SK-N-SH treated with all-trans-retinoic acid at 6 μM for 48 hours (cell line): ENCODE data around the gene CA11.
A peak's percentile ranks its signal among the peaks of the same experiment; 100 is the strongest.

ENCODE experiments used
- ATAC-seq: fragments of 200-7000 bp; cut with Tn5 transposase; 3 replicates; pipeline ENCODE4 v1.9.1; 2020; ENCODE audit warnings: mild to moderate bottlenecking, moderate library complexity
- ARNTL ChIP-seq: fragments of 450-650 bp; formaldehyde crosslinking; IDR thresholded peaks from 2 replicates; pipeline ENCODE4 v1.5.0; 2020; ENCODE audit warnings: low read depth, mild to moderate bottlenecking, moderate library complexity, borderline replicate concordance
- CSDC2 ChIP-seq: fragments of 250-450 bp; sonication (Bioruptor Pico); IDR thresholded peaks from 2 replicates; pipeline ENCODE4 v1.5.0; 2020; ENCODE audit warnings: mild to moderate bottlenecking, moderate library complexity
- CSRNP3 ChIP-seq: fragments of 250-450 bp; sonication (Bioruptor Pico); IDR thresholded peaks from 2 replicates; pipeline ENCODE4 v1.5.1; 2021; ENCODE audit warnings: mild to moderate bottlenecking, moderate library complexity
- ESRRG ChIP-seq: fragments of 250-450 bp; sonication (Bioruptor Pico); IDR thresholded peaks from 2 replicates; pipeline ENCODE4 v1.6.1; 2021; ENCODE audit warnings: mild to moderate bottlenecking
- GLIS3 ChIP-seq: fragments of 250-450 bp; sonication (Bioruptor Pico); IDR thresholded peaks from 2 replicates; pipeline ENCODE4 v1.5.0; 2020; ENCODE audit warnings: mild to moderate bottlenecking, moderate library complexity
- POU6F1 ChIP-seq: fragments of 250-450 bp; sonication (Bioruptor Pico); IDR thresholded peaks from 2 replicates; pipeline ENCODE4 v1.8.0; 2021; ENCODE audit warnings: low read depth, mild to moderate bottlenecking, moderate library complexity, borderline replicate concordance
- RARB ChIP-seq: fragments of 250-450 bp; sonication (Bioruptor Pico); IDR thresholded peaks from 2 replicates; pipeline ENCODE4 v1.8.0; 2021; ENCODE audit warnings: mild to moderate bottlenecking, moderate library complexity
- SNAI2 ChIP-seq: fragments of 250-450 bp; sonication (Bioruptor Pico); IDR thresholded peaks from 2 replicates; pipeline ENCODE4 v1.5.0; 2020; ENCODE audit warnings: mild to moderate bottlenecking, moderate library complexity
- TOX ChIP-seq: fragments of 250-450 bp; sonication (Bioruptor Pico); IDR thresholded peaks from 2 replicates; pipeline ENCODE4 v1.8.0; 2021; ENCODE audit warnings: mild to moderate bottlenecking, moderate library complexity, borderline replicate concordance
- ZFP3 ChIP-seq: fragments of 250-450 bp; sonication (Bioruptor Pico); IDR thresholded peaks from 2 replicates; pipeline ENCODE4 v1.5.0; 2020; ENCODE audit warnings: mild to moderate bottlenecking, moderate library complexity
- ZNF565 ChIP-seq: fragments of 450-650 bp; formaldehyde crosslinking; conservative IDR thresholded peaks from 2 replicates; pipeline ENCODE4 v1.5.0; 2020; ENCODE audit warnings: low read depth, mild to moderate bottlenecking, moderate library complexity
- ZNF8 ChIP-seq: fragments of 450-650 bp; formaldehyde crosslinking; IDR thresholded peaks from 2 replicates; pipeline ENCODE4 v1.5.0; 2020; ENCODE audit warnings: mild to moderate bottlenecking, moderate library complexity
- TF ChIP-seq, protein P1 (sequence below): fragments of 250-450 bp; sonication (Bioruptor Pico); IDR thresholded peaks from 2 replicates; pipeline ENCODE4 v1.5.1; 2020; ENCODE audit warnings: low read depth, mild to moderate bottlenecking, moderate library complexity
- TF ChIP-seq, protein P2 (sequence below): fragments of 250-450 bp; sonication (Bioruptor Pico); IDR thresholded peaks from 2 replicates; pipeline ENCODE4 v1.5.0; 2020; ENCODE audit warnings: mild to moderate bottlenecking, moderate library complexity

CA11 gene

GRCh38 chr19:48635966-48636858, 9.8 kb downstream of the CA11 start (continued):
- TF ChIP-seq CSRNP3 = no peak
- TF ChIP-seq, protein P1, sequence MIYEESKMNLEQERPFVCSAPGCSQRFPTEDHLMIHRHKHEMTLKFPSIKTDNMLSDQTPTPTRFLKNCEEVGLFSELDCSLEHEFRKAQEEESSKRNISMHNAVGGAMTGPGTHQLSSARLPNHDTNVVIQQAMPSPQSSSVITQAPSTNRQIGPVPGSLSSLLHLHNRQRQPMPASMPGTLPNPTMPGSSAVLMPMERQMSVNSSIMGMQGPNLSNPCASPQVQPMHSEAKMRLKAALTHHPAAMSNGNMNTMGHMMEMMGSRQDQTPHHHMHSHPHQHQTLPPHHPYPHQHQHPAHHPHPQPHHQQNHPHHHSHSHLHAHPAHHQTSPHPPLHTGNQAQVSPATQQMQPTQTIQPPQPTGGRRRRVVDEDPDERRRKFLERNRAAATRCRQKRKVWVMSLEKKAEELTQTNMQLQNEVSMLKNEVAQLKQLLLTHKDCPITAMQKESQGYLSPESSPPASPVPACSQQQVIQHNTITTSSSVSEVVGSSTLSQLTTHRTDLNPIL (CRISPR knock-in tag) = no peak
- no peak for TF ChIP-seq ESRRG (CRISPR knock-in tag)

DNA sequence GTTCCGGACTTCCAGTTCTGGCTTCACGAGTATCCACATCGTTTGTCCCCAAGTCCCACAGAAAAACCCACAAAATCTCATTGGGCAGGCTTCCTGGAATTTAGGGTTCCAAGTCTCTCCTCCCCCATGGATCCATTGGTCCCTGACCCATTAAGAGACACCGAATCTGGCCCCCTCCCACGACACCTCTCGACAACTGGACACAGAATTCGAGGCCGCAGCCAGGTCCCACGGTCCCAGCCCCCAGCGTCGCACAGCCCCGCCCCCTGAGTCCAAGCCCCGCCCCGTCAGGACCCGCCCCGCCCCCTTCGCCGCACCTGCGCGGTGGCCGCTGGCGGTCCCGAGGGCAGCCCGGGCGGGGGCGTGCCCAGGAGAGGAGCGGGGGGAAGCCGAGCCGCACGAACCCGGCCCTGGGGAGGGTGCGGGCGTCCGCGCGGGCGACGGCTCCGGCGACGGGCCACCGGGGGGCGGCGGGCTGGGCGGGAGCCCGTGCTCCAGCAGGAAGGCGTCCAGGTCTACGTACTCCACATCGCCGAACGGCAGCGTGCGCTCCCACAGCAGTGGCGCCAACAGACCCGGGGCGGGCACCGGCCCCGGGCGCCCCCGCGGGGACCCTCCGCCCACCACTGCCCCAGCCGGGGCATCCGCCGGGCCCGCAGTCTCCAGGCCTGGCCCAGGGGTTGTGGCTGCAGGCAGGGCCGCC, 10.6 kb downstream of the CA11 start:
- peak; percentile 5 for ATAC-seq
- no peak for TF ChIP-seq ZFP3 (CRISPR knock-in tag)
- TF ChIP-seq CSDC2 = no peak
- TF ChIP-seq ZNF565 (CRISPR knock-in tag) = no peak
- no peak for TF ChIP-seq POU6F1 (CRISPR knock-in tag)
- no peak for TF ChIP-seq RARB
- TF ChIP-seq ARNTL = no peak
- no peak for TF ChIP-seq SNAI2 (CRISPR knock-in tag)
- no peak for TF ChIP-seq ZNF8
- TF ChIP-seq ESRRG (CRISPR knock-in tag) = no peak
- TF ChIP-seq GLIS3 (CRISPR knock-in tag) = no peak
- TF ChIP-seq, protein P1 (CRISPR knock-in tag) = no peak
- TF ChIP-seq, protein P2, sequence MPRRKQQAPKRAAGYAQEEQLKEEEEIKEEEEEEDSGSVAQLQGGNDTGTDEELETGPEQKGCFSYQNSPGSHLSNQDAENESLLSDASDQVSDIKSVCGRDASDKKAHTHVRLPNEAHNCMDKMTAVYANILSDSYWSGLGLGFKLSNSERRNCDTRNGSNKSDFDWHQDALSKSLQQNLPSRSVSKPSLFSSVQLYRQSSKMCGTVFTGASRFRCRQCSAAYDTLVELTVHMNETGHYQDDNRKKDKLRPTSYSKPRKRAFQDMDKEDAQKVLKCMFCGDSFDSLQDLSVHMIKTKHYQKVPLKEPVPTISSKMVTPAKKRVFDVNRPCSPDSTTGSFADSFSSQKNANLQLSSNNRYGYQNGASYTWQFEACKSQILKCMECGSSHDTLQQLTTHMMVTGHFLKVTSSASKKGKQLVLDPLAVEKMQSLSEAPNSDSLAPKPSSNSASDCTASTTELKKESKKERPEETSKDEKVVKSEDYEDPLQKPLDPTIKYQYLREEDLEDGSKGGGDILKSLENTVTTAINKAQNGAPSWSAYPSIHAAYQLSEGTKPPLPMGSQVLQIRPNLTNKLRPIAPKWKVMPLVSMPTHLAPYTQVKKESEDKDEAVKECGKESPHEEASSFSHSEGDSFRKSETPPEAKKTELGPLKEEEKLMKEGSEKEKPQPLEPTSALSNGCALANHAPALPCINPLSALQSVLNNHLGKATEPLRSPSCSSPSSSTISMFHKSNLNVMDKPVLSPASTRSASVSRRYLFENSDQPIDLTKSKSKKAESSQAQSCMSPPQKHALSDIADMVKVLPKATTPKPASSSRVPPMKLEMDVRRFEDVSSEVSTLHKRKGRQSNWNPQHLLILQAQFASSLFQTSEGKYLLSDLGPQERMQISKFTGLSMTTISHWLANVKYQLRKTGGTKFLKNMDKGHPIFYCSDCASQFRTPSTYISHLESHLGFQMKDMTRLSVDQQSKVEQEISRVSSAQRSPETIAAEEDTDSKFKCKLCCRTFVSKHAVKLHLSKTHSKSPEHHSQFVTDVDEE (CRISPR knock-in tag) = no peak

DNA sequence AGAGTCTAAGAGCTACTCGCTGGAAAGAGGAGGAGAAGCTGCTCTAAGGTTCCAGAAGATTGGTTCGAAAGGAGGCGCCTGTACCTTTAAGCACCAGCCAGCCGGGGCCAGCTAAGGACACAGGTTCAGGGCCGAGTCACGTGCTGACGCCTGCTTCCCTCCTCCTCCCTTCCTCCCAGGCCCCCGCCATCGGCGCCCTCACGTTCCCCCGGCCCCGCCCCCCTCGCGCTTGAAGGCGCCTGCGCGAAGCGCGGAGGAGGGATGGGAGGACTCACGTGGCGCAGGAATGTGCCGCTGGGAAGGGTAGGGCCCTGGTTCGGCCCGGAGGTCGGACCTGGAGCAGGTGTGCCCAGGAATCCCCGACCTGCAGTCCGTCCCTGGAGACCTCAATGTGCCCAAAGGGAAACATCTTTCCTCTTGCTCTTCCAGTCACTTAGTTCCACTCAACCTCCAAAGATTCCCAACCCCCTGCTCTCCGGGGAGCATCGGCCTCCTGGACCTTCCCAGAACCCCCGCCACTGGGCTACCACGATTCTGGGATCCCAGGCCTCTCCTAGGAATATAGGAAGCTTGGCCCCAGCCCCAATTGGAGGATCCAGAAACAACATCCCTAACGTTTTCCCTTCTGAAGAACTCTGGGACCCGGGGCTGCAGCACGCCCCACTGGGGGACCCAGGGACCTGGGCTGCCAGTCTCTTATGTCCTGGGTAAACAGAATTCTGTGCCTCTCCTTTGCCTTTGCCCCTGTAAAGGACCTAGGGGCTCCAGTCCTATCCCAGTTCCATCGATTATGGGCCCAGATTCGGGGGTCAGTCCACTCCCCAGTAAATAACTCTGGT, 11.3 kb downstream of the CA11 start:
- ATAC-seq = peak; percentile 40
- no peak for TF ChIP-seq TOX (CRISPR knock-in tag)
- no peak for TF ChIP-seq ZNF565 (CRISPR knock-in tag)
- 0 out of 2 replicates have a peak, but pooled peaks have one; percentile 81 for TF ChIP-seq ARNTL
- TF ChIP-seq CSRNP3 = 0 out of 2 replicates have a peak, but pooled peaks have one; percentile 22
